Activated CD4-positive, alpha-beta T cell treated with anti-CD3 and anti-CD28 coated beads, Interleukin-2, Interleukin-4, amounts not matched to agents 100 ng/mL and 50 ng/mL, durations not matched to agents 16 hours and 8 hours (primary cell): Measurements from ENCODE around the gene TTLL1.

Experiments used
- DNase-seq: peaks from one replicate; pipeline ENCODE4 v3.0.0-alpha.2; 2020; ENCODE audit warnings: low spot score

TTLL1 gene

GRCh38 chr22:42993651-42994275, 95.4 kb downstream of the TTLL1 start:
- DNase-seq: no peak

DNA sequence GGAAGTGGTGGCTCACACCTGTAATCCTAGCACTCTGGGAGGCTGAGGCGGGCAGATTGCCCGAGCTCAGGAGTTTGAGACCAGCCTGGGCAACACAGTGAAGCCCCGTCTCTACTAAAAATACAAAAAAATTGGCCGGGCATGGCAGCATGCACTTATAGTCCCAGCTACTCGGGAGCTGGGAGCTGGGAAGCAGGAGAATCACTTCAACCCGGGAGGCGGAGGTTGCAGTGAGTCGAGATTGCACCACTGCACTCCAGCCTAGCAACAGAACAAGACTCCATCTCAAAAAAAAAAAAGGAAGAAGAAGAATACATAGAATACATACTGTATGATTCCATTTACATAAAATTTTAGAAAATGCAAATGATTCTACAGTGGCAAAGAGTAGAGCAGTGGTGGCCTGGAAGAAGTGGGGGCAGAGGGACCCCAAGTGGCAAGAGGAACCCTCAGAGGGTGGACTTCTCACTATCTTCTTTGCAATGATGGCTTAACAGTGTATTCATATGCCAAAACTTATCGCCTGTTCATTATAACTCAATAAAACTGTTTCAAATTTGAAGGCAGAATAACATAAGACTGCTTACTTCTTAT, 96.2 kb downstream of the TTLL1 start:
- DNase-seq: no peak

GRCh38 chr22:42992092-42992491, 97.1 kb downstream of the TTLL1 start:
- no peak for DNase-seq

GRCh38 chr22:42991010-42991651, 98.1 kb downstream of the TTLL1 start:
- DNase-seq: no peak

- no peak for DNase-seq
Observed at GRCh38 chr22:42990131-42990838, 98.9 kb downstream of the TTLL1 start.
